SU-DHL-6 (cell line): Measurements from ENCODE around the gene OTUB2.

Experiments used
- EZH2phosphoT487 ChIP-seq: fragments of 200-600 bp; sonication (generic), shearing (Covaris generic); conservative IDR thresholded peaks from 2 replicates; pipeline ENCODE4 v1.6.1; 2018; ENCODE audit warnings: mild to moderate bottlenecking, antibody characterized with exemption, low read length, moderate library complexity, mixed read lengths
- TF ChIP-seq, protein P1 (sequence below): fragments of 200-600 bp; sonication (generic); IDR thresholded peaks from one replicate; pipeline ENCODE4 v1.5.1; 2017; ENCODE audit warnings: antibody characterized with exemption, mild to moderate bottlenecking, low read length, moderate library complexity; ENCODE audit not compliant: insufficient read depth, poor library complexity, severe bottlenecking

DNA sequence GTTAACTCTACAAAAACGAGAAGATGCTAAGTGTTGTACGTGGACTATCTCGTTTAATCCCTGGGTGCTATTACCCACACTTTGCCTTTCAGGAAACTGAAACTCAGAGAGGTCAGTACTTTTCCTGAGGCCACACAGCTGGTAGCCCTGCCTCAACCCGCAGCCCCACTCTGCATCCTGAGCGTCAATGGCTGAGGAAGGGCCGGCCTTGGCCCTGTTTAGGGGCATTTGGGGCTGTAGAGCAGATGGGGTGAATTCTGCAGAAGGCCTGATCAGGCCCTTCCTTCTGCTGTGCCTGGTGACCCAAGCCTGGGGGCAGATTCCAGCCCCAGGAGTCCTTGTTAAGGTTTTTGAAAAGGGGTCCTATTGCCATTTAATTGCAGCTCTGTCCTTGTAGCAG is 32.8 kb upstream of the OTUB2 start:
- TF ChIP-seq, protein P1, sequence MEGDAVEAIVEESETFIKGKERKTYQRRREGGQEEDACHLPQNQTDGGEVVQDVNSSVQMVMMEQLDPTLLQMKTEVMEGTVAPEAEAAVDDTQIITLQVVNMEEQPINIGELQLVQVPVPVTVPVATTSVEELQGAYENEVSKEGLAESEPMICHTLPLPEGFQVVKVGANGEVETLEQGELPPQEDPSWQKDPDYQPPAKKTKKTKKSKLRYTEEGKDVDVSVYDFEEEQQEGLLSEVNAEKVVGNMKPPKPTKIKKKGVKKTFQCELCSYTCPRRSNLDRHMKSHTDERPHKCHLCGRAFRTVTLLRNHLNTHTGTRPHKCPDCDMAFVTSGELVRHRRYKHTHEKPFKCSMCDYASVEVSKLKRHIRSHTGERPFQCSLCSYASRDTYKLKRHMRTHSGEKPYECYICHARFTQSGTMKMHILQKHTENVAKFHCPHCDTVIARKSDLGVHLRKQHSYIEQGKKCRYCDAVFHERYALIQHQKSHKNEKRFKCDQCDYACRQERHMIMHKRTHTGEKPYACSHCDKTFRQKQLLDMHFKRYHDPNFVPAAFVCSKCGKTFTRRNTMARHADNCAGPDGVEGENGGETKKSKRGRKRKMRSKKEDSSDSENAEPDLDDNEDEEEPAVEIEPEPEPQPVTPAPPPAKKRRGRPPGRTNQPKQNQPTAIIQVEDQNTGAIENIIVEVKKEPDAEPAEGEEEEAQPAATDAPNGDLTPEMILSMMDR = no peak
- no peak for TF ChIP-seq EZH2phosphoT487
